GM08714 (cell line): Measurements from ENCODE around the gene ANKRD49.
"Not testable (repeated sequence)": the region's sequence is repeated elsewhere in the genome, so short reads cannot be mapped to it uniquely, and the experiment has no call there.

ENCODE experiments used
- H3K4me3 ChIP-seq: fragments of 200-500 bp; sonication (Bioruptor generic); 2 replicates; pipeline ENCODE4 v1.5.1; 2014; ENCODE audit warnings: mild to moderate bottlenecking, low read length, inconsistent platforms
- ZNF274 ChIP-seq: IDR thresholded peaks from 2 replicates; pipeline ENCODE4 v1.6.1; 2012; ENCODE audit warnings: mild to moderate bottlenecking, low read depth, low read length

ANKRD49 gene

GRCh38 chr11:94481342-94481741, 12.4 kb upstream of the ANKRD49 start:
- TF ChIP-seq ZNF274 = no peak

GRCh38 chr11:94486068-94486467, 7.7 kb upstream of the ANKRD49 start:
- TF ChIP-seq ZNF274 = no peak

More at GRCh38 chr11:94481342-94481741, 12.4 kb upstream of the ANKRD49 start:
- H3K4me3 ChIP-seq = no peak overlapping the region

GRCh38 chr11:94494126-94494680, 419 bp downstream of the ANKRD49 start:
- no peak for TF ChIP-seq ZNF274
- H3K4me3 ChIP-seq = peak overlapping the region; percentile 94

More at GRCh38 chr11:94486068-94486467, 7.7 kb upstream of the ANKRD49 start:
- H3K4me3 ChIP-seq = no peak overlapping the region

DNA sequence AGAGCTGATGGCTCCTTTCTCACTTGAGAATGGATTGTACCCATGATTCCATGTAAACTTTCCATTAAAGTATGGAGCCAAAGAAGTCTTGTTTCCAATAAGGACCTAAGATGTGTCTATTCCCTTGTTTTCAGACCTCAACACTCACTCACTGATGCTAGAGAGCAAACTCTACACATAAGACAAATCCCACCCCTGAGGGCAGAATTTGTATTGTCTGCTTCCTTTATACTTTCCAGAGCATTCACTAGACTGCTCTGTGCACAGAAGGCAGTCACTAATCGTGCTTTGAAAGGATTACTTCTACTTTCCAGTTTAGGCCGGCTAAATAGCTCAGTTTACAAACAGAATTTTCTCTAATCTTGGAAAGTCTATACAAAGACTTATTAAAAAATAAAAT, 6.4 kb downstream of the ANKRD49 start:
- H3K4me3 ChIP-seq = no peak overlapping the region
- no peak for TF ChIP-seq ZNF274

GRCh38 chr11:94501522-94501921, 7.7 kb downstream of the ANKRD49 start:
- TF ChIP-seq ZNF274 = no peak
- no peak overlapping the region for H3K4me3 ChIP-seq

DNA sequence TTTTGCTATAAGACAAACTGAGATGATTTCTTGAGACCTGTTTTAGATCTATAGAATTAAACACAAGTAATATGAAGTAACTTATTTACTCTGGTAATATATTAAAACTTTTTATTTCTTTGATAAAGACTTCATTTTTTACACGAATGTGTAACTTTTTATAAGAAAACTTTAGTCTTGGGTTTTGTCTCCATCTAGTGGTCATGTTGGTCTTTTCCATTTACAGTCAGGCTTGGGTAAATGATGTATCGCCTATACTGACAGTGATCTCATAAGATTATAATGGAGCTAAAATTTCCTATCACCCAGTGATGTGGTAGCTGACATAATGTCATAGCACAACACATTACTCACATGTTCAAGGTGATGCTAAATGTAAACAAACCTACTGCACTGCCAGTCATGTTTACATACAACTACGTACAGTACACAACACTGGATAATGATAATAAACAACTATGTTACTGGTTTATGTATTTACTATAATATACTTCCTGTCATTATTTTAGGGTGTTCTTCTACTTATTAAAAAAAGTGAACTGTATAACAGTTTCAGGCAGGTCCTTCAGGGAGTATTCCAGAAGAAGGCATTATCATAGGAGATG, 11.0 kb downstream of the ANKRD49 start:
- TF ChIP-seq ZNF274 = no peak
- no peak overlapping the region for H3K4me3 ChIP-seq

DNA sequence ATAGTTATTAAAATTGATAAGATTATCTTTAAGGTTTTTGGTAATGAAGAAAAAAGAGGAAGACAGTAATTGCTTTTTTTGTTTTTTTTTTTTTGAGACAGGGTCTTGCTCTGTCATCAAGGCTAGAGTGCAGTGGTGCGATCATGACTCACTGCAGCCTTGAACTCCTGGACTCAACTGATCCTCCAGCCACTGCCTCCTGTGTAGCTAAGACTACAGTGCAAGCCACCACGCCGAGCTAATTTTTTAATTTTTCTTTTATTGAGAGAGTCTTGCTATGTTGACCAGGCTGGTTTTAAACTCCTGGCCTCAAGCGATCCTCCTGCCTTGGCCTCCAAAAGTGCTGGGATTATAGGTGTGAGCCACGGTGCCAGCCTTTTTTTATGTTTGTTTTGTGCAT, 12.7 kb downstream of the ANKRD49 start:
- H3K4me3 ChIP-seq = not testable (repeated sequence)

- no peak for TF ChIP-seq ZNF274
- no peak overlapping the region for H3K4me3 ChIP-seq
Observed at GRCh38 chr11:94507485-94507884, 13.7 kb downstream of the ANKRD49 start.

DNA sequence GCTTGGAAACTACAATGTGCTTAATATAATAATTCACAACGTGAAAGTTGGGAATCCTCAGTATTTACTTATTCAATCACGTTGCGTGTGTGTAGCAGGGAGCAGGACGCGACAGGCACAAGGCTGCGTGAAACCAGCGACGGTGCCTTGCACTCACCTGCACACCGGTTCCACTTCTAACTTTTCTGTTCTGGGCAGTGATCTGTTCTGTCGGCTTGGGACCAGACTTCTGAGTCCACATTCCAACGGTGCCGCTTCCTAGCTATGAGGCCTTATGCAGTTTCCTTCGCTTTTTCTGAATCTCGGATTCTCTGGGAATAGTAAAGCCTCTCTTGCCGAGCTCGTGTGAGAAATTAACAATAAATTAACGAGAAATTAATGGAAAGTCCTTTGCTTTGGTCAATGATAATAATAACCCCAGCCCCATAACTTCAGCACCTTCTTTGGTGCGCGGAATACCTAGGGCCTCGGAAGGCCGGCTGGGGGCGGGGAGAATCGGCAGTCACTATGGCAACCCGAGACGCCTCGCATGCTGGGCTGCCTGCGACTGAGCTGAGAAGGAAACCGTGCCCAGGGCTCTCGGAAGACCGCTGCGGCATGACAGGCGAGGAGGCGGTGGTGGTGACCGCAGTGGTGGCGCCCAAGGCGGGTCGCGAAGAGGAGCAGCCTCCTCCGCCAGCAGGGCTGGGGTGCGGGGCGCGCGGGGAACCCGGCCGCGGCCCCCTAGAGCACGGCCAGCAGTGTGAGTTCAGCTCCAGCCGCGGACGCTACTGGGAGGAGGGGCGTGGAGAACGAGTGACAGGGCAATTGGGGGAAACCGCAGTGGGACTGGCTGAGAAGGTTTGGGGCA, 18.4 kb downstream of the ANKRD49 start, which contains the start of gene C11orf97:
Gene C11orf97, plus strand, starts transcription at position 530 of the 850 bp plus-strand sequence. Its CDS starts 68 bp downstream, at position 598.
- peak within 1 kb of the TSS; percentile 43; the same call in 1 of the 2 replicates for H3K4me3 ChIP-seq
- no peak for TF ChIP-seq ZNF274

DNA sequence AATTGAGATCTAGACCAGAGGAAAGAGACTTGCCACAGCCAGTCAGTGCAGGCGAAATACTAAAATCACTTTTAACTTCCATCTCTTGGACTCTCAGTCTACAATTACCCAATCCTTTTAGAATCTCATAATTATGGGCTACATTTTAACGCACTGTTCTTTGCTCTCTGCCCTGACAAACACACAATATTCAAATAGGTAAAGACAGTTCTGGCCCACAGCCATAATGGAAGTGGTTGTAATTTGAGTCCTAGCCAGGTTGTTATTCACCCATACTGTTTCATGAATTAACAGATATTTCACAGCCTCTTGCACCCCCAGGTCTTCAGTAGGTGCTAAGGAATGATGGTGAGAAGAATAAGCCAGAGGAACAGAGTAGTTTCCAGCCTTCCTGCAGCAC, 19.3 kb downstream of the ANKRD49 start:
- H3K4me3 ChIP-seq = no peak overlapping the region
- no peak for TF ChIP-seq ZNF274

DNA sequence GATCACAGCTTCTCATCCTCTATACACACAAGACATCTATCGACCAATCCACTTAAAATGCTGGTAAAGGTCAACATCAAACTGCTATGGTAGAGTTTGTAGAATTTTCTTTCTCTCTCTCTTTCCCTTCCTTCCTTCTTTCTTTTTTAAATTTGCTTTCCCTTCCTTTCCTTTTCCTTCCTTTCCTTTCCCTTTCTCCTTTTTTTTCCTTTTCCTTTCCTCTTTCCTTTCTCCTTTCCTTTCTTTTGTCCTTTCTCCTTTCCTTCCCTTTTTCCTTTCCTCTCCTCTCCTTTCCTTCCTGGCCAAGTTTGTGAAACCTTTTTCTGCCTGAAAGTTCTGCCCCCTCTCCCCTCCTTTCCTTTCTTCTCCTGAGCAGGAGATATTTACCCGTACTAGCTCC, 21.6 kb downstream of the ANKRD49 start:
- TF ChIP-seq ZNF274 = no peak
- H3K4me3 ChIP-seq = no peak overlapping the region

DNA sequence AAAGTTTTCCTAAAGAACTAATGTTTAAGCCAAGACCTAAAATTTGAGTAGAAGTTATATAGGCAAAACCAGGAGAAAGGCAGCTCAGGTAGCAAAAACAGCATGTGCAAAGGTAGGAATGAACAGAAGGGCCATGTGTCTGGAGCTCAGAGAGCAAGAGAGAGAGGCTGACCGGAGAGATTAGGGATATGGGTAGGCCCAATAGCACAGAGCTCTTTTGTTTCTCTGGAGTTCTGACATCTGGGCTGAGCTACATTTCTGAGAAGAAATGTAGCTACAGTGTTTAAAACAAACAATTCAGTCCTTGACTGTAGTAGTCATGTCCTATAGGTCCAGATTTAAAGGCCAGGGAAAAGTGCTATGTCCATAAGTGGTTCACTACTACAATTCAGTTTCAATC, 22.9 kb downstream of the ANKRD49 start:
- TF ChIP-seq ZNF274 = no peak

DNA sequence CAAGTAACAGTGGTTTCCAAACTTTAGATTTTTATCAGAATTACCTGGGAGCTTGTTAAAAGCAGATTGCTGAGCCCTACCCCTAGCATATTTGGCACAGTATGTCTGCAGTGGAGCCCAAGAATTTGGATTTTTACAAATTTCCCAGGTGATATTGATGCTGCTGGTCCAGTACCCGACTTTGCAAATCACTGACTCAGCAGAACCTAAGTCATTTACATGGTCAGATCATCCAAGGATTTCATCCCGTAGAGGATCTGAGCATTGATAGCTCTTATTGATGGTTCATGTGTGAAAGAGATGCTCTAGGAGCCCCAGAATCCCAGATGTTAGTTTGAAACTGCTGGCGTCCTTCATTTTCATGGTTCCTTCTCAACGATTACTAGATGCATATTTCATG, 24.5 kb downstream of the ANKRD49 start:
- no peak for TF ChIP-seq ZNF274
- no peak overlapping the region for H3K4me3 ChIP-seq

More for the DNA sequence above, 22.9 kb downstream of the ANKRD49 start:
- H3K4me3 ChIP-seq = no peak overlapping the region

DNA sequence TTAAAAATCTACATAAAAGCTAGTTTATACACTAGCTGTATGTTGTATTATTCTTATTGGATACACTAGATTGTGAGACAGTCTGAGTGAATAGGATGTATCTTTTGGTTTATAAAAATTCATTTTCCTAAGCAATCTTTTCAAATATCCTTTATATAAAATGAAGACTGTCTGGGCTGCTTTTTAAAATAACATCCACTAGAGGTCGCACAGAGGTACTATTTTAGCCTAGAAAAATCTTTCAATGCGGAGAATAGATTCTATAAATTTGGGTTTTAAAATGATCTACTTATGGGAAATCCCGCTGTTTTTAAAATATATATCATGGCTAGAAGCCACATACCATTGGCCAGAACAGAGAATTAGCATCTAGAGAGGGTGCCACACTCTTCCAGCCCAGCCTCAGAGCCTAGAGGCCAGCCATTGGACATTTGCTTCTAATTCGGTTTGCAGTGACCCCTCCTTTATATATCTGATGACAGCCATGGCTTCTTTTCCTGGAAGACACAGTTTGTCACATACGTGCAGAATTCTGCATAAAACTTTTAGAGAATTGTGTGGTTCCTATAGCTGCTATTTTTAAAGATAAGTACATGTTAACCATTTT, 25.8 kb downstream of the ANKRD49 start:
- H3K4me3 ChIP-seq = no peak overlapping the region
- TF ChIP-seq ZNF274 = no peak

GRCh38 chr11:94521684-94522083, 27.9 kb downstream of the ANKRD49 start:
- no peak overlapping the region for H3K4me3 ChIP-seq
- no peak for TF ChIP-seq ZNF274

DNA sequence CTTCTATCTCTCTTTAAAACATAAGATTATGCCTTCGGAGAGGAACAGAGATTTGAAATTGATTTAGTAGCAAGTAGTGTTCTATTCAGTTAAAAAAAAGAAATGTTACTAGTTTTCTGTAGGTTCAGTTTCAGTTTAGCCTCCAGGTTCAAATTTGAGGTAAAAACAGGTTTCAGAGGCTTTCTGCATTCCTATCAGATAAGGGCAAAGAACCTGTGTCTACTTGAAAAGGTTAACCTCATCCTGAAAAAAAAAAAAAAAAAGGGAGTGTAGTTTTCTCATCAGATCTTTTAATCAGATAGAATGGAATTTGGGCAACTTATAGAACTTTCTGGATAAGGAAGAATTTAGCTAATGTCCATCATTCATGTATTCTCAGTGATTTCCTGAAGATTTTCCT, 30.6 kb downstream of the ANKRD49 start:
- no peak overlapping the region for H3K4me3 ChIP-seq
- TF ChIP-seq ZNF274 = no peak
